Activated naive CD8-positive, alpha-beta T cell (primary cell): ENCODE measurements around the gene DCAF7.

Experiments
- H3K27ac Mint-ChIP-seq: one replicate; pipeline ENCODE4 v1.8.0; 2021; ENCODE audit warnings: mixed read lengths
- H3K27me3 Mint-ChIP-seq: one replicate; pipeline ENCODE4 v1.8.0; 2021; ENCODE audit warnings: mixed read lengths
- H3K36me3 Mint-ChIP-seq: one replicate; pipeline ENCODE4 v1.8.0; 2021; ENCODE audit warnings: mixed read lengths
- H3K4me1 Mint-ChIP-seq: one replicate; pipeline ENCODE4 v1.8.0; 2021; ENCODE audit warnings: low read depth, mixed read lengths
- H3K4me3 Mint-ChIP-seq: one replicate; pipeline ENCODE4 v1.8.0; 2021; ENCODE audit warnings: mild to moderate bottlenecking, mixed read lengths
- H3K9me3 Mint-ChIP-seq: one replicate; pipeline ENCODE4 v1.8.0; 2021; ENCODE audit warnings: low read depth, mixed read lengths

DCAF7 gene

GRCh38 chr17:63517825-63518534 is 32.3 kb upstream of the DCAF7 start:
- H3K4me3 Mint-ChIP-seq = no peak overlapping the region
- H3K4me1 Mint-ChIP-seq = no peaks in the 10 kb centered on the region
- no peaks in the 10 kb centered on the region for H3K9me3 Mint-ChIP-seq
- no peak overlapping the region for H3K27ac Mint-ChIP-seq
- H3K36me3 Mint-ChIP-seq = no peaks in the 10 kb centered on the region
- peaks cover 6% of the 10 kb centered on the region for H3K27me3 Mint-ChIP-seq

DNA sequence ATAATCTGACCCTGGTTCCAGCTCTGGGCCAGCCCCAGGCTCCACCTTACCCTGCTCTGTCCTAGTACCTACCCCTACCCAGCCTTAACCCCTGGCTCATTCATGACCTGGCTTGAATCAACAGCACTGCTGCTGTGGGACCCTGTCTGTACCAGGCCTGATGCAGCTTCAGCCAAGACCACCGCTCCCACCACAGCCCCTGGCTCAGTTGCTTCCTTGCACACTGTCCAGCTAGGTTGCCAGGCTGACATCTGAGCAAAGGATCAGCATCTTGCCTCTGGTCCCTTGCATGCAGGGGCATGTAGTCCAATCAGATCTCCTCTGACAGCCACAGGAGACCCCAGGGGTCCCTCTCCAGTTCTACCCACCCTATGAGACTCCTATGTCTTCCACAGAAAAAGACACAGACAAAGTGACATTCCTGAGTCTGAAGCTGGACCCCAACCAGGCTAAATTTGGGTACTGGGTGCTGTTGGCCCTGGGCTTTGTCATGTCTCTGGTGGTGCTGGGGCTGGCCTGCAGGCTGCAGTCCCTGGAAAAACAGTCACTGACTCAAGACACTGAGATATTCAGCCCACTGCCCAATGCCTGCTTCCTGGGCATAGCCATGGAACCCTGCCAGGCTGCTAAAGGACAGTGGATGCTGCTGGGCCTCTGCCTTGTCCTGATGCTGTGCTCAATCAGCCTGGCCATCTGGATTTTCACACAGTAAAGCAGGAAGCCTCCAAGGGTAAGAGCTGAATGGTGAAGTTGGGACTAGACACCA is 31.0 kb upstream of the DCAF7 start:
- Mint-ChIP-seq H3K27ac (no peak overlapping the region), H3K36me3 (no peaks in the 10 kb centered on the region), H3K27me3 (peaks cover 14% of the 10 kb centered on the region), H3K4me3 (no peak overlapping the region), H3K4me1 (peaks cover 7% of the 10 kb centered on the region), H3K9me3 (no peaks in the 10 kb centered on the region)

DNA sequence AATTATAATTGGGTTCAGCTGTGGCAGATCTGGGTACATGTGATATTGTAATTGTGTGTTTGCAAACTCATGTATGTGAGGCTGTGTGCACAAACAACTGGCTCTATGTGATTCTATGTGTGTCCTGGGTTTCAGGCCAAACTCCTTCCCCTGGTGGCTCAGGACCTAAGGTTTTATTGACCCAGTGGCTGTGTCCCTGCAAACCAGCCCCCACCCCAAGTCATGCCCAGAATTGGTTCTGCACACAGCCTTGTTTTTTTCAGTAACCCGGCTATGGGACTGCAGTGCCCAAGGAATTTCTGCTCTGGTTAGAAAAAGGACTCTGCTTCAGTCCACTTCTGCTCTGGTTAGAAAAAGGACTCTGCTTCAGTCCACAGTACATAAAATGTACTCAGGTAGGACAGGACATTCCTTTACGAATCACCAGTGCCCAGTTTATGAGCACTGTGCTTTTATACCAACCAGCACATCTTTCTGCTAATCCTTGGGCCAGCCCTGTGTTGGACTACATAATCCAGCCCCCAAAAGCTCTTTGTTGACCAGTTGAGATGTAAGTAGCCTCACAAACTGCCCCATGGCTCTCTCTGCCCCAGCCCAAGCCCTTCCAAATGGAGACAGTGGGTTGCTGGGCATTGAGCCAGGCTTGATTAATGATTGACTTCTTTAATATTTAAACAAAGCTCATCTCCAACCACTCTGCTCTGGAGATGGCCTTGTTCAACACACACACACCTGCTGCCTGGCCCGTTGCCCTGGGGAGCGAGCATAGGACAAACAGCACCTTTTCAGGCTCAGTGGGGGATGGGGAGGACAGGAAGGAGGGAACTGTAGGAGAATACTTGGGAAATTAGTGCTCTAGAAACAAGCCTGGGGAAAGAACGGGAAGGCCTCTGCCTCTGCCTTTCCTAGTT is 30.1 kb upstream of the DCAF7 start:
- Mint-ChIP-seq H3K27me3 (peaks cover 16% of the 10 kb centered on the region), H3K27ac (no peak overlapping the region), H3K36me3 (no peaks in the 10 kb centered on the region), H3K4me1 (peaks cover 7% of the 10 kb centered on the region), H3K9me3 (no peaks in the 10 kb centered on the region), H3K4me3 (no peak overlapping the region)

GRCh38 chr17:63523253-63523855 is 26.9 kb upstream of the DCAF7 start, which contains the start of gene KCNH6:
Gene KCNH6 (plus strand): TSS chr17:63523358. CDS start chr17:63523414, 56 bp downstream.
- no peaks in the 10 kb centered on the region for H3K9me3 Mint-ChIP-seq
- H3K36me3 Mint-ChIP-seq = no peaks in the 10 kb centered on the region
- H3K27me3 Mint-ChIP-seq = peaks cover 16% of the 10 kb centered on the region
- H3K4me3 Mint-ChIP-seq = no peak within 1 kb of the TSS
- H3K4me1 Mint-ChIP-seq = peaks cover 7% of the 10 kb centered on the region
- H3K27ac Mint-ChIP-seq = no peak within 1 kb of the TSS

DNA sequence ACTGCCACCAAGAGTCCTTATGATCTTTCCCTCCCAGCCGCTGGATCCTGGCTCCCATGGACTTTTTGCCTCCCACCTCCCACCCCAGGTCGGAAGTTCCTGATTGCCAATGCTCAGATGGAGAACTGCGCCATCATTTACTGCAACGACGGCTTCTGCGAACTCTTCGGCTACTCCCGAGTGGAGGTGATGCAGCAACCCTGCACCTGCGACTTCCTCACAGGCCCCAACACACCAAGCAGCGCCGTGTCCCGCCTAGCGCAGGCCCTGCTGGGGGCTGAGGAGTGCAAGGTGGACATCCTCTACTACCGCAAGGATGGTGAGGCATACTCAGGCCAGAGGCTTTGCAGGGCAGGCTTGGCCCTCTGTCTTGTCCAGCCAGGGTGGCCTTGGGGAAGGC is 26.2 kb upstream of the DCAF7 start:
- H3K36me3 Mint-ChIP-seq = no peaks in the 10 kb centered on the region
- no peak overlapping the region for H3K27ac Mint-ChIP-seq
- H3K4me3 Mint-ChIP-seq = no peak overlapping the region
- peaks cover 7% of the 10 kb centered on the region for H3K4me1 Mint-ChIP-seq
- H3K9me3 Mint-ChIP-seq = no peaks in the 10 kb centered on the region
- H3K27me3 Mint-ChIP-seq = peaks cover 16% of the 10 kb centered on the region

DNA sequence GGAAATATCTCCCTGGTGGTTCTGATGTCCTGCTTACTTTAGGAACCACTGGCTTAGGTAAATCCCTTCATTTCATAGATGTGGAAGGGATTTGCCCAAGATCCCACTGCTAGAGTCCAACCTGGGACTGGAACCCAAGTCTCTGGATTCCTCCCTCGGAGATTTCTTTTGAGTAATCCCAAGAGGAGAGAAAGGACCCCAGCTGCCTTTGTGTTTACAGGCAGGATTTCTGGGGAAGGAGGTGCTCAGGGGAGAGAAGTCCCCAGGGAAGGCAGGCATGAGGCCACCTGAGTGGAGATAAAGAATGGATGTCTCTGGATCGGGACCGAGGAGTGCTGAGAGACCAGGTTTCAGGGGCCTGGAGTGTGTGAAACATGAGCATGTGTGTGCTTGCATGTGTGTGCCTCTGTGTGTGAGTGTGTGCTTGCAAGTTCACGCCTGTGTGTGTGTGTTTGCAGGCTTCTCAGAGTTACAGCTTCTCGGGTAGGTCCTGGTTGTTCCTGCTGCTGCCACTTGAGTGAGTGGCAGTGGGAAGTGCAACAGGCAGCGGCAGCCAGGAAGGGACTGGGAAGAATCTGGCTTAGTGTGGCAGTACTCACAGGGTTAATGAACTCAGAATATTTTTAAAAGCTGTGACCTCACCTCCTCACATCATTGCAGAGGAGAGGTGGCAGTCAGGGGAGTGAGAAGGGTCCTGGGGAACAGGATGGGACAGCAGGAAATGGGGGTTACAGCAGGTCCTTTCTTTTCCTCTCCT is 24.9 kb upstream of the DCAF7 start:
- Mint-ChIP-seq H3K36me3 (no peaks in the 10 kb centered on the region), H3K27ac (peak overlapping the region; percentile 50), H3K4me3 (no peak overlapping the region), H3K9me3 (no peaks in the 10 kb centered on the region), H3K27me3 (peaks cover 16% of the 10 kb centered on the region), H3K4me1 (peaks cover 7% of the 10 kb centered on the region)

DNA sequence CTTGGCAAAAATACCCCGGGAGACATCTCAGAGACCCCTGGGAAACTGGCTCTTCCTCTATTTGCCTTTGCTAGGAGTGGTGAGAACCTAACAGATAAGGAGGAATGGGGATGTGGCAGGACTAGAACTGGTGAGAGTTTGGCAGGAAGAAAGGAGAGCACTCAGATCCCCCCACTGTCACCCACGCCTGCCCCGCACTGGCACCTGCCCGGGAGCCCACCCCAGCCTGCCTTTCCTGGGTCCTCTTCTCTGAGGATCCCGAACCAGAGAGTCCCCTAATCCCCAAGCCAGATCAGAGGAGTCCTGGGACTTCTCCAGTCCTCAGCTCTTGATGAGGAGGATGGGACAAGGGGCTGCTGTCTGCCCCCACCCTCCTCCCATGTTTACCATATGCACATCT is 23.4 kb upstream of the DCAF7 start:
- Mint-ChIP-seq H3K27ac (no peak overlapping the region), H3K36me3 (no peaks in the 10 kb centered on the region), H3K27me3 (peaks cover 11% of the 10 kb centered on the region), H3K9me3 (no peaks in the 10 kb centered on the region), H3K4me3 (no peak overlapping the region), H3K4me1 (peaks cover 7% of the 10 kb centered on the region)

DNA sequence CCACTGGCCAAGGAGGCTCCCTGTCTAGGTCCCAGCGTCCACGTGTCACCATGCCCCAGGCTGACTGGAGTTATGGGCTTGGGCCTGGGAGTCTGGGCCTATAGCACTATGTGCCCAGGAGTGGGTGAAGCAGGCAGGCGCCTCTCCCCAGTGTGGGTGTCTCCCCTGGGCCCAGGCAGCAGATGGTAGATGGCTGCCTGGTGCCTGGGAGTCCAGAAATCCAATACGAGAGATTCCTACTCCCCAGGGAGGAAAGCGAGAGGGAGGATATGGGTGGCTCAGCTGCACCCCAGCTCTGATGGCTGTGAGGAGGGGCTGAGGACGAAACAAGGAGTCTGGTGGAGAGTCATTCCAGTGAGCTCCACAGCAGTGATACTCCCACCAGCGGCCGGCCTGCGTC is 22.1 kb upstream of the DCAF7 start:
- Mint-ChIP-seq H3K4me1 (peaks cover 7% of the 10 kb centered on the region), H3K4me3 (no peak overlapping the region), H3K27me3 (peaks cover 11% of the 10 kb centered on the region), H3K36me3 (no peaks in the 10 kb centered on the region), H3K27ac (no peak overlapping the region), H3K9me3 (no peaks in the 10 kb centered on the region)

DNA sequence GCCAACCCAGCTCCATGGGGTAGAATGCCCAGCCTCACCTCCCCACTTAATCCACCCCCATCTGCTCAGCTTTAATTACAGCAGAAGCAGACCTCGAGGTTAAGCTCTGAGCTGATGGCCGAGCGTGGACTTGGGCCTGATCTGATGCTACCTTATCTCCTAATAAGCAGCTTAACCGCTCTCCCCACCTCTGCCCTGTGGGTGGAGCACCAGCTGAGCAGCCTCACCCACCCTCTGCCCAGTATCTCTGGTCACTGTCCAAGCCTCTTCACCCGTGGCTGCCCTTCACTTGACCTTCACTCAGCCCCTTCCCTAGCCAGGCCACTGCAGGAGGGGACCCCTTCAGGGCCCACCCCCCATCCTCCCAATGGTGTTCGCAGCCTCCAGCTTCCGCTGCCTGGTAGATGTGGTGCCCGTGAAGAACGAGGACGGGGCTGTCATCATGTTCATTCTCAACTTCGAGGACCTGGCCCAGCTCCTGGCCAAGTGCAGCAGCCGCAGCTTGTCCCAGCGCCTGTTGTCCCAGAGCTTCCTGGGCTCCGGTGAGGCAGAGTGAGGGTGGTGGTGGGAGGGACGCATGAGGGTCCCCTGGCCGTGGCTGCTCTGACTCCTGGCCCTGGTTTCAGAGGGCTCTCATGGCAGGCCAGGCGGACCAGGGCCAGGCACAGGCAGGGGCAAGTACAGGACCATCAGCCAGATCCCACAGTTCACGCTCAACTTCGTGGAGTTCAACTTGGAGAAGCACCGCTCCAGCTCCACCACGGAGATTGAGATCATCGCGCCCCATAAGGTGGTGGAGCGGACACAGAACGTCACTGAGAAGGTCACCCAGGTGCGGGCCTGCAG is 20.3 kb upstream of the DCAF7 start:
- H3K9me3 Mint-ChIP-seq = no peaks in the 10 kb centered on the region
- no peak overlapping the region for H3K27ac Mint-ChIP-seq
- H3K4me3 Mint-ChIP-seq = no peak overlapping the region
- no peaks in the 10 kb centered on the region for H3K4me1 Mint-ChIP-seq
- H3K27me3 Mint-ChIP-seq = peaks cover 2% of the 10 kb centered on the region
- H3K36me3 Mint-ChIP-seq = no peaks in the 10 kb centered on the region

- Mint-ChIP-seq H3K4me3 (no peak overlapping the region), H3K36me3 (no peaks in the 10 kb centered on the region), H3K27ac (no peak overlapping the region), H3K27me3 (peaks cover 2% of the 10 kb centered on the region), H3K4me1 (no peaks in the 10 kb centered on the region), H3K9me3 (no peaks in the 10 kb centered on the region)
Observed at GRCh38 chr17:63530557-63531021, 19.7 kb upstream of the DCAF7 start.

- no peaks in the 10 kb centered on the region for H3K36me3 Mint-ChIP-seq
- H3K4me1 Mint-ChIP-seq = no peaks in the 10 kb centered on the region
- H3K9me3 Mint-ChIP-seq = no peaks in the 10 kb centered on the region
- no peak overlapping the region for H3K27ac Mint-ChIP-seq
- H3K27me3 Mint-ChIP-seq = peaks cover 5% of the 10 kb centered on the region
- H3K4me3 Mint-ChIP-seq = no peak overlapping the region
Observed at GRCh38 chr17:63531022-63531965, 19.0 kb upstream of the DCAF7 start.

DNA sequence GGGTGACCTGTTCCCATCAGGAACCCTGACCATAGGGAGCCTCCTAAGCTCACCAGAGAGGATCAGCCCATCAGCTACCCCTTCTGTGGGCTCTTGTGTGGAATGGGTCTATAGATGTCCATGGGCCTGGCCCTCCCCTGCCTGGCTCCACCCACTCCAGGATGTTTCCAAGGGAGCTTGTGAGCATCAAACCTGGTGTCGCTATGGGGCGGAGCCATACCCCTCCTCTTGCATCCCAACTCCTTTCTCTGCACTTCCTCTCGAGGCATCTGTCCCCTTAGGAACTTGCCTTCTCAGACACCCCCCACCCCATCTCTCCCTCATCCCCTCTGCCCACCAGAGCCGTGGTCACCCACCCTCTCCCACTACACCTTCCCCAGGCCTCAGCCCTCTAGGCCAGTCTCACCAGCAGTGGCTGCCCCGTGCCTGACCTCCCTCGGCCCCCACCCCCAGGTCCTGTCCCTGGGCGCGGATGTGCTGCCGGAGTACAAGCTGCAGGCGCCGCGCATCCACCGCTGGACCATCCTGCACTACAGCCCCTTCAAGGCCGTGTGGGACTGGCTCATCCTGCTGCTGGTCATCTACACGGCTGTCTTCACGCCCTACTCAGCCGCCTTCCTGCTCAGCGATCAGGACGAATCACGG is 16.7 kb upstream of the DCAF7 start:
- H3K9me3 Mint-ChIP-seq = no peaks in the 10 kb centered on the region
- H3K27me3 Mint-ChIP-seq = peaks cover 8% of the 10 kb centered on the region
- H3K4me1 Mint-ChIP-seq = peaks cover 3% of the 10 kb centered on the region
- no peak overlapping the region for H3K27ac Mint-ChIP-seq
- no peak overlapping the region for H3K4me3 Mint-ChIP-seq
- H3K36me3 Mint-ChIP-seq = no peaks in the 10 kb centered on the region
